ENCODE measurements around the gene EIF5A.

The EIF5A gene

GRCh38 chr17:7306911-7307685 is at the start of gene EIF5A:
TSS of gene EIF5A (plus strand) at chr17:7307628. CDS start at chr17:7309636, 2,008 bp downstream.
- FAIRE-seq: peak; percentile 99
- DNase-seq (ENCODE audit: extremely low spot score, insufficient read length, low read depth): peak; percentile 89

GRCh38 chr17:7258731-7259554 is 48.5 kb upstream of the EIF5A start:
- DNase-seq (ENCODE audit: extremely low spot score, insufficient read length, low read depth) (no peak), FAIRE-seq (no peak)

GRCh38 chr17:7259555-7259889 is 47.9 kb upstream of the EIF5A start:
- FAIRE-seq: no peak
- no peak for DNase-seq (ENCODE audit: extremely low spot score, insufficient read length, low read depth)

- FAIRE-seq (no peak), DNase-seq (ENCODE audit: extremely low spot score, insufficient read length, low read depth) (no peak)
Measured at GRCh38 chr17:7260151-7260550, 47.3 kb upstream of the EIF5A start.

- no peak for FAIRE-seq
Measured at GRCh38 chr17:7260651-7261378, 46.6 kb upstream of the EIF5A start.

GRCh38 chr17:7261379-7262191 is 45.8 kb upstream of the EIF5A start:
- no peak for FAIRE-seq
- DNase-seq (ENCODE audit: extremely low spot score, insufficient read length, low read depth): no peak

More at GRCh38 chr17:7260651-7261378, 46.6 kb upstream of the EIF5A start:
- DNase-seq (ENCODE audit: extremely low spot score, insufficient read length, low read depth): no peak

- FAIRE-seq: no peak
- no peak for DNase-seq (ENCODE audit: extremely low spot score, insufficient read length, low read depth)
Measured at GRCh38 chr17:7262192-7262934, 45.1 kb upstream of the EIF5A start, which contains the start of gene CLDN7. TSS of gene CLDN7 (minus strand) at chr17:7262478. CDS start at chr17:7262043, 435 bp downstream.

- FAIRE-seq (no peak), DNase-seq (ENCODE audit: extremely low spot score, insufficient read length, low read depth) (no peak)
Measured at GRCh38 chr17:7262935-7263800, 44.3 kb upstream of the EIF5A start.

- no peak for FAIRE-seq
Measured at GRCh38 chr17:7263801-7264078, 43.7 kb upstream of the EIF5A start.

GRCh38 chr17:7266784-7267183 is 40.6 kb upstream of the EIF5A start:
- FAIRE-seq (no peak), DNase-seq (ENCODE audit: extremely low spot score, insufficient read length, low read depth) (no peak)

More at GRCh38 chr17:7263801-7264078, 43.7 kb upstream of the EIF5A start:
- no peak for DNase-seq (ENCODE audit: extremely low spot score, insufficient read length, low read depth)

GRCh38 chr17:7279448-7279847 is 28.0 kb upstream of the EIF5A start:
- FAIRE-seq: no peak

GRCh38 chr17:7280519-7281073 is 26.8 kb upstream of the EIF5A start:
- FAIRE-seq (peak; percentile 96), DNase-seq (ENCODE audit: extremely low spot score, insufficient read length, low read depth) (peak; percentile 84)

More at GRCh38 chr17:7279448-7279847, 28.0 kb upstream of the EIF5A start:
- no peak for DNase-seq (ENCODE audit: extremely low spot score, insufficient read length, low read depth)

GRCh38 chr17:7281074-7281952 is 26.1 kb upstream of the EIF5A start, which contains the start of gene SLC2A4:
TSS of gene SLC2A4 (plus strand) at chr17:7281718. CDS start at chr17:7281935, 217 bp downstream.
- FAIRE-seq: peak; percentile 84
- peak; percentile 97 for DNase-seq (ENCODE audit: extremely low spot score, insufficient read length, low read depth)

- DNase-seq (ENCODE audit: extremely low spot score, insufficient read length, low read depth) (no peak), FAIRE-seq (no peak)
Measured at GRCh38 chr17:7281953-7282751, 25.3 kb upstream of the EIF5A start.

GRCh38 chr17:7282752-7283321 is 24.6 kb upstream of the EIF5A start:
- DNase-seq (ENCODE audit: extremely low spot score, insufficient read length, low read depth): no peak
- FAIRE-seq: no peak
